SKM-1 (cell line): ENCODE measurements around the gene GDI1.

Experiments used
- DNase-seq: peaks from one replicate; lab custom pipeline; 2025; ENCODE audit not compliant: unreplicated experiment; lab: John Stamatoyannopoulos, UW

GDI1 gene

GRCh38 chrX:154436374-154436982, 476 bp upstream of the GDI1 start:
- DNase-seq: no peak

- no peak for DNase-seq
Observed at GRCh38 chrX:154437971-154438893, 1.3 kb downstream of the GDI1 start.

- no peak for DNase-seq
Observed at GRCh38 chrX:154439841-154440240, 2.9 kb downstream of the GDI1 start.

- no peak for DNase-seq
Observed at GRCh38 chrX:154440623-154441357, 3.8 kb downstream of the GDI1 start.

GRCh38 chrX:154441564-154441963, 4.6 kb downstream of the GDI1 start:
- no peak for DNase-seq

GRCh38 chrX:154441984-154442707, 5.2 kb downstream of the GDI1 start:
- DNase-seq: no peak

- DNase-seq: no peak
Observed at GRCh38 chrX:154443479-154443910, 6.5 kb downstream of the GDI1 start.

GRCh38 chrX:154443992-154444754, 7.2 kb downstream of the GDI1 start, which contains the start of gene FAM50A:
FAM50A (plus strand) TSS chrX:154444141; CDS start chrX:154444236, 95 bp downstream.
- no peak for DNase-seq

GRCh38 chrX:154444755-154445246, 7.8 kb downstream of the GDI1 start:
- DNase-seq: no peak

- DNase-seq: no peak
Observed at GRCh38 chrX:154445776-154446175, 8.8 kb downstream of the GDI1 start.

GRCh38 chrX:154446430-154446829, 9.5 kb downstream of the GDI1 start:
- DNase-seq: no peak

- no peak for DNase-seq
Observed at GRCh38 chrX:154448484-154448883, 11.5 kb downstream of the GDI1 start.

- no peak for DNase-seq
Observed at GRCh38 chrX:154449618-154450017, 12.7 kb downstream of the GDI1 start.

- no peak for DNase-seq
Observed at GRCh38 chrX:154450312-154450711, 13.4 kb downstream of the GDI1 start.

- no peak for DNase-seq
Observed at GRCh38 chrX:154452823-154453222, 15.9 kb downstream of the GDI1 start.

- no peak for DNase-seq
Observed at GRCh38 chrX:154457491-154458115, 20.6 kb downstream of the GDI1 start.

- DNase-seq: no peak
Observed at GRCh38 chrX:154458116-154458953, 21.4 kb downstream of the GDI1 start, which contains the start of gene PLXNA3. PLXNA3 (plus strand) TSS chrX:154458281; CDS start chrX:154460184, 1,903 bp downstream.

- no peak for DNase-seq
Observed at GRCh38 chrX:154458954-154459778, 22.2 kb downstream of the GDI1 start.
